ENCODE data around the gene CNIH2. TPM values are rescaled to one million over a fixed set of nuclear protein-coding genes. Genes with fewer than 3 reads are reported as not detected.
A peak's percentile ranks its signal among the peaks of the same experiment; 100 is the strongest.
"Not testable (repeated sequence)": the region's sequence is repeated elsewhere in the genome, so short reads cannot be mapped to it uniquely, and the experiment has no call there.

The CNIH2 gene
- total and polyA plus RNA-seq, 7 donors, result 0.63 to 1.7 TPM; not detected in 5

DNA sequence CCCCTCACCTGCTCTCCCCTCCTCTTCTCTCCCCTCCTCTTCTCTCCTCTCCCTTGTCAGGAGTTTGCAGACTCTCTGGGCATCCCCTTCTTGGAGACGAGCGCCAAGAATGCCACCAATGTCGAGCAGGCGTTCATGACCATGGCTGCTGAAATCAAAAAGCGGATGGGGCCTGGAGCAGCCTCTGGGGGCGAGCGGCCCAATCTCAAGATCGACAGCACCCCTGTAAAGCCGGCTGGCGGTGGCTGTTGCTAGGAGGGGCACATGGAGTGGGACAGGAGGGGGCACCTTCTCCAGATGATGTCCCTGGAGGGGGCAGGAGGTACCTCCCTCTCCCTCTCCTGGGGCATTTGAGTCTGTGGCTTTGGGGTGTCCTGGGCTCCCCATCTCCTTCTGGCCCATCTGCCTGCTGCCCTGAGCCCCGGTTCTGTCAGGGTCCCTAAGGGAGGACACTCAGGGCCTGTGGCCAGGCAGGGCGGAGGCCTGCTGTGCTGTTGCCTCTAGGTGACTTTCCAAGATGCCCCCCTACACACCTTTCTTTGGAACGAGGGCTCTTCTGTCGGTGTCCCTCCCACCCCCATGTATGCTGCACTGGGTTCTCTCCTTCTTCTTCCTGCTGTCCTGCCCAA is 1.9 kb upstream of the CNIH2 start:
- no peak overlapping the region for H3K4me3 ChIP-seq
- DNase-seq, result no peak
- TF ChIP-seq POLR2AphosphoS5 (IDR thresholded peaks at IDR 0.05), result no peak
- TF ChIP-seq, protein P1, sequence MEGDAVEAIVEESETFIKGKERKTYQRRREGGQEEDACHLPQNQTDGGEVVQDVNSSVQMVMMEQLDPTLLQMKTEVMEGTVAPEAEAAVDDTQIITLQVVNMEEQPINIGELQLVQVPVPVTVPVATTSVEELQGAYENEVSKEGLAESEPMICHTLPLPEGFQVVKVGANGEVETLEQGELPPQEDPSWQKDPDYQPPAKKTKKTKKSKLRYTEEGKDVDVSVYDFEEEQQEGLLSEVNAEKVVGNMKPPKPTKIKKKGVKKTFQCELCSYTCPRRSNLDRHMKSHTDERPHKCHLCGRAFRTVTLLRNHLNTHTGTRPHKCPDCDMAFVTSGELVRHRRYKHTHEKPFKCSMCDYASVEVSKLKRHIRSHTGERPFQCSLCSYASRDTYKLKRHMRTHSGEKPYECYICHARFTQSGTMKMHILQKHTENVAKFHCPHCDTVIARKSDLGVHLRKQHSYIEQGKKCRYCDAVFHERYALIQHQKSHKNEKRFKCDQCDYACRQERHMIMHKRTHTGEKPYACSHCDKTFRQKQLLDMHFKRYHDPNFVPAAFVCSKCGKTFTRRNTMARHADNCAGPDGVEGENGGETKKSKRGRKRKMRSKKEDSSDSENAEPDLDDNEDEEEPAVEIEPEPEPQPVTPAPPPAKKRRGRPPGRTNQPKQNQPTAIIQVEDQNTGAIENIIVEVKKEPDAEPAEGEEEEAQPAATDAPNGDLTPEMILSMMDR (IDR thresholded peaks at IDR 0.05), result no peak
- TF ChIP-seq POLR2A (IDR thresholded peaks at IDR 0.05), result no peak
- TF ChIP-seq EP300 (IDR thresholded peaks at IDR 0.05), result no peak
- peaks cover 23 to 54% (median 41%) of the 10 kb centered on the region in 4 donors for H3K36me3 ChIP-seq
- 90 to 92% methylated on average over 14 of the region's 14 CpGs for WGBS, 2 donors
- H3K27ac ChIP-seq, result no peak overlapping the region
- no peaks in the 10 kb centered on the region for H3K9me3 ChIP-seq
- intact Hi-C loops (cut with DNase I), result no loop called here
- peaks cover 0 to 17% (median 14%) of the 10 kb centered on the region in 4 donors for H3K4me1 ChIP-seq
- no peaks in the 10 kb centered on the region for H3K27me3 ChIP-seq

DNA sequence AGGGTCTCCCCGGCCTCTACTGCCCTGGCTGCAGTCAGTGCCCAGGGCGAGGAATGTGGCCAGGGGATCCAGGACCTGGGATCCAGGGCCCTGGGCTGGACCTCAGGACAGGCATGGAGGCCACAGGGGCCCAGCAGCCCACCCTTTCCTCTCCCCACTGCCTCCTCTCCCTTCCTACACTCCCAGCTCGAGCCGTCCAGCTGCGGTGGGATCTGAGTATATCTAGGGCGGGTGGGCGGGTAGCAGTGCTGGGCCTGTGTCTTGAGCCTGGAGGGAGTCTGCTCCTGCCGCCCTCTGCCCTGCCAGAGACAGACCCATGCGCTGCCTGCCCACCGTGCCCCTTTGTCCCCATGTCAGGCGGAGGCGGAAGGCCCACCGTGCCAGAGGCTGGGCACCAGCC is 1.4 kb upstream of the CNIH2 start:
- Histone ChIP-seq H3K4me1 (peaks cover 0 to 17% (median 14%) of the 10 kb centered on the region in 4 donors), H3K36me3 (peaks cover 22 to 52% (median 41%) of the 10 kb centered on the region in 4 donors)
- intact Hi-C loops (cut with DNase I); H3K27me3 ChIP-seq; H3K9me3 ChIP-seq; H3K4me3 ChIP-seq; H3K27ac ChIP-seq; DNase-seq: not testable (repeated sequence)
- WGBS, 2 donors, result 87 to 90% methylated on average over 13 of the region's 13 CpGs

DNA sequence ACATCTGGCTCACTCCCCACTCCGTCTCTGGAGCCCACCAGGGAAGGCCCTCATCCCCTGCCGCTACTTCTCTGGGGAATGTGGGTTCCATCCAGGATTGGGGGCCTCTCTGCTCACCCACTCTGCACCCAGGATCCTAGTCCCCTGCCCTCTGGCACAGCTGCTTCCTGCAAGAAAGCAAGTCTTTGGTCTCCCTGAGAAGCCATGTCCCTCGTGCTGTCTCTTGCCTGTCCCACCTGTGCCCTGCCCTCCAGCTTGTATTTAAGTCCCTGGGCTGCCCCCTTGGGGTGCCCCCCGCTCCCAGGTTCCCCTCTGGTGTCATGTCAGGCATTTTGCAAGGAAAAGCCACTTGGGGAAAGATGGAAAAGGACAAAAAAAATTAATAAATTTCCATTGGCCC is 911 bp upstream of the CNIH2 start:
- 67 to 77% methylated on average over 4 of the region's 4 CpGs for WGBS, 2 donors
- Histone ChIP-seq H3K27ac (peak overlapping the region in 3 of 4 donors; percentile 64 to 65 (median 65)), H3K36me3 (peaks cover 18 to 48% (median 36%) of the 10 kb centered on the region in 4 donors), H3K4me1 (peaks cover 0 to 18% (median 16%) of the 10 kb centered on the region in 4 donors)
- H3K9me3 ChIP-seq; H3K27me3 ChIP-seq; intact Hi-C loops (cut with DNase I); DNase-seq; H3K4me3 ChIP-seq: not testable (repeated sequence)

DNA sequence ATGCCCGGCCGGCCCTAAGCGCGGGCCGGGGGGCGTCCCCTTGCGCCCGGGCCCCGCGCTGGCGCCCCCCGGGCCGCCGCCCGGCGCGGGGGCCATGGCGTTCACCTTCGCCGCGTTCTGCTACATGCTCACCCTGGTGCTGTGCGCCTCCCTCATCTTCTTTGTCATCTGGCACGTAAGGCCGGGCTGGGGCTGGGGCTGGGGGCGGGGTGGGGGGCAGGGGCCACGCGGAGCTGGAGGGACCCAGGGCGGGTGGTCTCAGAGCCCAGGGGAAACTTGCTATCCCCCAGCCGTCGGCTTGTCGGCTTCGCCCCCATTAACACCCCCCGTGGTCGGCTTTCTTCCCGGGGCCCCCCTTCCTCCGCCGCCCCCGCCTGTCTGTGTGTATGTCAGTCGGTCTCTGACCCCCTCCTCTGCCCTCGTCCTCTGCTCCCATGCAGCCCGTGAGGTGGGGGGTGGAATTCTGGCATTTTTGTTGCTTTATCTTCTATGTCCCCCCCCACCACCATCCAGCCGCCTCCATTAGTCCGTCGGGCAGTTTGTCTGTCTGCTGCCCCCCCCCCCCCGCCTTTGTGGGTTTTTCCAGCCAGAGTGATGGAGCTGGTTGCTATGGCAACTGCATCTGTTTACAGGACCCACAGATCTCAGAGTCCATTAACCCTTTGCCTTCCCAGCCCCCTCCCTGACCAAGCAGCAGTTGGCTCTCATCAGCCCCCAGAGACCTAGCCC is 552 bp downstream of the CNIH2 start:
- Histone ChIP-seq H3K36me3 (peaks cover 3 to 33% (median 22%) of the 10 kb centered on the region in 4 donors), H3K4me1 (peaks cover 0 to 28% (median 28%) of the 10 kb centered on the region in 4 donors), H3K27me3 (no peaks in the 10 kb centered on the region), H3K9me3 (no peaks in the 10 kb centered on the region), H3K27ac (no peak overlapping the region), H3K4me3 (peak overlapping the region in 3 of 4 donors; percentile 29 to 45 (median 40))
- intact Hi-C loops (cut with DNase I), result no loop called here
- DNase-seq, result no peak
- TF ChIP-seq POLR2A (IDR thresholded peaks at IDR 0.05), result no peak
- TF ChIP-seq POLR2AphosphoS5 (IDR thresholded peaks at IDR 0.05), result no peak
- TF ChIP-seq, protein P1 (IDR thresholded peaks at IDR 0.05), result no peak
- TF ChIP-seq EP300 (IDR thresholded peaks at IDR 0.05), result no peak
- WGBS, 2 donors, result 2 to 5% methylated on average over 45 of the region's 45 CpGs

DNA sequence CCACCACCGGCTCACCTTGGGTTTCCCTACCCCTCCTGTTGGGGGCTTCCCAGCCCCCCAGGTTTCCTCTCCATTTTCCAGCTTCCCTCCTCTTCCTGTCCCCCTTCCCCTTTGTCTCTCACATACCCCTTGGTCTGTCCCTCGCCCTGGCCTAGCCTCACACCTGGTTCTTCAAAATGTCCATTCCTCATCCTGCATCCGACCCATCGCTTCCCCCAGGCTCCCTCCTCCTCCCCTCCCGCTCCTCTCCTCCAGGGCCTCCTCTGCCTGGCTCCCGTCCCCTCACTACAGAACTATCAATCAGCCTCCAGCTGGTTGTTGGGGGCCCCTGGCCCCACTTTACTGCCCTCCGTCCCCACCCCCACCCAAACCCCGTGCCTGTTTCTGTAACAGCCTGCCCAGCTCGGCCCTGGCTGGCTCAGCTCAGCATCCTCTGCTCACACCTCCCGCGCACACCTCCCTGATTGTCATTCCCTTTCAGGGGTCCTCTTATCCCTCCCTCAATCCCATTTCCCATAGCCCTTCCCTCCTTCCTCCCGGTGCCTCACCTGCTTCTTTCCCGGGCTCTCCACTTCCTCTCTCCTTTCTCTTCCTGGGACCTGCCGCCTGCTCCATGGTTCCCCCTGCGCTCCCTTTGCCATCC is 1.2 kb downstream of the CNIH2 start:
- Histone ChIP-seq H3K9me3 (no peaks in the 10 kb centered on the region), H3K27me3 (no peaks in the 10 kb centered on the region), H3K27ac (no peak overlapping the region), H3K4me1 (peaks cover 0 to 28% (median 28%) of the 10 kb centered on the region in 4 donors), H3K36me3 (peaks cover 0 to 26% (median 15%) of the 10 kb centered on the region in 4 donors), H3K4me3 (no peak overlapping the region)
- WGBS, 2 donors, result 67 to 74% methylated on average over 15 of the region's 15 CpGs
- no peak for DNase-seq
- intact Hi-C loops (cut with DNase I), result no loop called here
- TF ChIP-seq, protein P1 (IDR thresholded peaks at IDR 0.05), result no peak
- TF ChIP-seq POLR2A (IDR thresholded peaks at IDR 0.05) (no peak), POLR2AphosphoS5 (IDR thresholded peaks at IDR 0.05) (no peak), EP300 (IDR thresholded peaks at IDR 0.05) (no peak)
